Ishikawa (cell line): ENCODE data around the gene FHIT.

Experiments used
- EP300 ChIP-seq: IDR thresholded peaks from 2 replicates; pipeline ENCODE4 v1.6.1; 2012; ENCODE audit warnings: borderline replicate concordance
- TAF1 ChIP-seq: IDR thresholded peaks from 2 replicates; pipeline ENCODE4 v1.6.1; 2012; ENCODE audit warnings: low read depth, mild to moderate bottlenecking

DNA sequence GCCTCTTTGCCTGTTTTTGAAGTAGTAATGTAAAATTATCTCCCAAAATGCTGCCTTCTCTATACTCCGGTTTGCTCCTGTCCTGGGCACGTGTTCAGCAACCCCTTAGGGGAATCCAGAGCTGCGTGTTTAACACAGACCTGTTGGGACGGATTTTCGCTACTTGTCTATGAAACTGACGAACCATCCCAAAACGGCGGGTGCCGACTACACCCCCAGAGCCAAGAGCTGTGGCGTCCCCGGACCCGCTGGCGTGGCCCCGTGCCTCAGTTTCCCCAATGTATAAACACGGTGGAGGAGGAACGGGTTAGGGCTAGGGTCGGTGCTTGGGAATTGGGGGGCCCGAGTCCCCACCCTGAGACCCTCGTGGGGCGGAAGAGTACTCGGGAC is 473 bp downstream of the FHIT start:
- no peak for TF ChIP-seq EP300
- no peak for TF ChIP-seq TAF1
